Amniotic epithelial cell (primary cell): Measurements from ENCODE around the gene ANKS1B.
"Not testable (repeated sequence)": the region's sequence is repeated elsewhere in the genome, so short reads cannot be mapped to it uniquely, and the experiment has no call there.

ENCODE experiments used
- DNase-seq: peaks from one replicate; pipeline ENCODE4 v3.0.0-alpha.2; 2010; ENCODE audit warnings: low read depth

ANKS1B gene

DNA sequence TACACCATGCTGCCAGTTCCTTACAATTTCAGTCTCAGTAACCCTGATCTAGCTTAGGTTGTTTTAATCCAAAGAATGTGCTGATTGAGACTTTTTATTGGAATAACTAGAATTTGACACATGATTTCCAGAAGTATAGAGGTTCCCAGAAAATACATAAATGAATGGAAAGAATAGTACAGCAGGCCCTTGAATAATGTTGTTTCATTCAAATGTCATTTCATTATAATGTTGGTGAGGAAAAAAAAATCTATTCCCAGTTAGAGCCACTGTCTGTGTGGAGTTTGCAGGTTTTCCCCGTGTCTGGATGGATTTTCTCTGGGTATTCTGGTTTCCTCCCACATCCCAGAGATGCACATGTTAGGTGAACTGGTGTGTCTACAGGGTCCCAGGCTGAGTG, 610.7 kb downstream of the ANKS1B start:
- no peak for DNase-seq

DNA sequence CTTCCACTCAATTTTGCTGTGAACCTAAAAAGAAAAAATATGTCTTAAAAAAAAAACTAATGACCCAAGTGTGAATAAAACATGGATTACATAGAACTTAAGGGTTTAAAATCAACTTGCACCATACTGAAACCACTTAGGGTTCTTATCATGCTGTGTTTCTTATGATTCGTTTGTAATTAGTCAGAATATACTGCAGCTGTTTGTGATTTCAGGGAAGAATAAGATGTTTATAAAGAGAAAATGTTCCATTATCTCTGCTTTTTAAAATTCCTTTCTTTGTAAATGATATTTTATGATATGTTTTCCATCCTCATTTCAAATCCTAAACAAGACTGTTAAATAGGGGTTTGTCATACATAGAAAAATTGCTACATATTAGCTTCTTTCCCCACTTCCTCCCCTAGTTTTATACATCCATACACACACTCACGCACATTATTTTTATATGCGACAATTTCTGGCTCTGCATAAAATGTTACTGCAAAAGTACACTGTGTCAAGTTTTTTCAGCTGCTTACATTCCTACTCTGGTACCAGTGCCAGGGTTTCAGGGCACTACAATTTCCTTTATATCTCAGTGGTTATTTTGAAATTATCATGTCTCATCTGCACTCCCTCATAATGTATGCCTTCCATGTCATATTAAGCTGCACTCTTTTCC, 612.3 kb downstream of the ANKS1B start:
- DNase-seq: no peak

DNA sequence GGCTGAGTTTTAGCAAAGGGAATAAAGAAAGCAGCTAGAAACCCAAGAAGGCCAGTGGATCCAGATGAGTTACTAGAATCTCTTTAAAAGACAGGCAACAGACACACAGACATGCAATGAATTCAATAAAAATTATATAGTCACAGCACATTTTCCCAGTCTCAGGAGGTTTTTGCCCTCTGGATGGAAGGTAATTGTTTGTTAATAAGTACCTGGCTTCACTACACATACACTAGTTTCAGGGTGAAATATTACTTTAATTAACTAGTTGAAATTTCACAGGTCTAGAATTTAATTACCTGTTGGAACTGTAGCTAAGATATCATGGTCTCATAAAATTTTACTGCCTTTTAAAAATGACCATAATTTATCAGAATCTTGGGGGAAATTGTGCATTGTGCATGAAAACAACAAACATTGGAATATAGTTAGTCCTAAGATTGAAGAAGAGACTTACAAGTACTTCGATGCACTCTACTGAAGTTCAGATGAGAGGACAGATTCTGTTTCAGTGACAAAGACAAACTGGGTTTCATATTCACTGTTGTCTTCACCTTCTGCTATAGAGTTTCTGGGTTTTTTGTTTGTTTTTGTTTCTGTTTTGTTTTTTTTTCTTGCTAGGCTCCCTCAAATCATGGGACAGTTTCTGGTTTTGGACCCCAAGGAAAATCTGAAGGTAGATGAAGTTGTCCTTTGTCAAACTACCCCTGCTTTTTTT, 614.2 kb downstream of the ANKS1B start:
- DNase-seq: no peak

DNA sequence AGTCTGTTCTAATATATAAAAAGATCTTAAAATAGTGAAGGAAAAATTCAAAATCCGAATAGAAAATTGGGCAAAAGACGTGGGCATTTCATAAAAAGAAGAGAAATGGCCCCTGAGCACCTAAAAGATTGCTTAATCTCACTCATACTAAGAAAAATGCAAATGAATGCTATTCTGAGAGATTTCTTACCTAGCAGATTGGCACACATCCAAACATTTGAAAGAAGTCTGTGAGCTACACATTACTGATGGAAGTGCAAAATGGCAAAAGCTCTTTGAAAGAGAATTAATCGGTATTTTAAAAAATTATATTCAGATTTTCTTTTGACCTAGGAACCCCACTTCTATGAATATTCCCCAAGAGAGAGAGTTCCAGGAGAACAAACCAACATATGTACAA, 617.6 kb downstream of the ANKS1B start:
- DNase-seq: no peak

DNA sequence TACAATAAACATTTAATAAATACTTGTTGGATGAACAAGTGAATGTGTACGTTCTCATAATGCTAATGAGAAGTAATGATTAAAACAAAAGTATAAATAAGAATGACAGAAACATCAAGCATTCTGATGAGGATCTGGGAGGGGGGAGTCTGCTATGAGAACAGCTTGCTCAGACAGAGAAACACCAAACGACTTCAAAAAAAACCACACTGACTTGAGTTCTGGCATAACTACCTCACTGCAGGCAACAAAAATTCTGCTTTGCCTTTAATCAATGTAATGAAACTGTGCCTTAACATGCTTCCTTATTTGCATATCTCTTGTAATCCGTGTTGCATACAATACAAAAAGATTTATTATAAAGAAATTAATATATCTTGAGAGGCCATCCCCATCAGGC, 632.5 kb downstream of the ANKS1B start:
- DNase-seq: no peak

DNA sequence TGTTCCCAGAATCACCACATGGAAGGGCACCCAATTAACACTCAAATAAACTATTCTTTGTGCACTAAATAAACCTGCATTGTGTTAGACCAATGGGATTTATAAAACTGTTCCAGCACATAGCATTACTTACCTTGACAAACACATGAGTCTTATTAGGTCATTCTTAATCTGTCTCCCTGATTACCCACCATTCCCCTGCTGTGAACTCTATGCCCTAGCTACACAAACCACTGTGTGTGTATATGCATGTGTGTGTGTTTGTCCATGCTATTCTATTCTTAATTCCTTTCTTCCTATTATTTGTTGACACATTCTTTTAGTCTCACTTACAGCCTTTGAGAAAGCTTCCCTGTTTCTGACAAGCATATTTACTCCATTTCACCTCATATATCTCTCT, 640.8 kb downstream of the ANKS1B start:
- DNase-seq: no peak

DNA sequence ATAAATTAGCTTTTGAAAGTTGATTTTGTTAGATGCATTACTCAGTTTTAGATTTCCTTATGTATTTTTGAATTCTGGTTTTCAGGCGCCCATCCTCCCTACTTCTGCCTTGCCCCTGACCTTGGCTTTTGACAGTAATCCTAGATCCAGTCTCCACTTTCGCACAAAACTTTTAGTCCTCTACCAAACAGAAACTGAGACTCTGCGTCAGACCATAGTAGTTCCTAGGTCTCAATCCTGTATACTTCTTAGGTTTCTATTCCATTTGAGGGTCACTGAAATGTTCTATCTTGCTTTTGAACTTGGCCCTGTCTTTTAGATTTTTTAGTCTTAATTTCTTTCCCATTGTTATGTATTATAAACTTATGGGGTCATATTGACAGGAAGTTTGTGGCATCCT, 645.1 kb downstream of the ANKS1B start:
- DNase-seq: no peak

DNA sequence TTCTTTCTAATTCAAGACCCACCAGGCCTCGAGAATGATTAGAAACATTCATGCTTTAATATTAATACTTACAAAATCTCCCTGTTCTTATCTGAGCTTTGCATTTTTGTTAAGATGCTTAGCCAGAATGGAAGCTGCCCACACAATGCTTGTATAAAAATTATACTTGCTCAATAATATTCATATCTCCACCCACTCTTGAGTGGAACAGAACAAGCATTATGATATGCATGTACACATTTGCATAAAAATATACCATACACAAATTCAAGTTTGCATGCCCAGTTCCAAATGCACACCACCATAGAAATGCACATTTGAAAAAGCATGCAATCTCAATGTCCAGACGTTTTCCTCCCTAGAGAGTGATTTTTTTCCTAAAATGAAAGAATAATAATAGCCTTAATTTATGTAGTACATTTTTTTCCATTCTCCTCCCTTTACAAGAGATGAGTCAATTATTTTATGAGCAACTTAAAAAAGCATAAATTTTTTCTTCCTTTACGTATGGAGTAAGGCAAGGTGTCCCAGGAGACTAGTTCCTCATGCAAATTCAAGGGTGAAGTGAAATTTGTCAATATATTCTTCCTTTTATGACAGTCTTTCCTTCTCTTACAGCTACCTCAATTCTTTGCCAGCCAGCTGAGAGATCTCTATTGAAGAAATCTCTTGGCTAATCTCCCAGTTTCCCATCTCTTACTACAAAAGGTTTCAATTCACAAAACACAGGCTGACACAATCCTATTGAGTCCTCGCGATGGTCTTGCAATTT, 650.3 kb downstream of the ANKS1B start:
- DNase-seq: no peak

DNA sequence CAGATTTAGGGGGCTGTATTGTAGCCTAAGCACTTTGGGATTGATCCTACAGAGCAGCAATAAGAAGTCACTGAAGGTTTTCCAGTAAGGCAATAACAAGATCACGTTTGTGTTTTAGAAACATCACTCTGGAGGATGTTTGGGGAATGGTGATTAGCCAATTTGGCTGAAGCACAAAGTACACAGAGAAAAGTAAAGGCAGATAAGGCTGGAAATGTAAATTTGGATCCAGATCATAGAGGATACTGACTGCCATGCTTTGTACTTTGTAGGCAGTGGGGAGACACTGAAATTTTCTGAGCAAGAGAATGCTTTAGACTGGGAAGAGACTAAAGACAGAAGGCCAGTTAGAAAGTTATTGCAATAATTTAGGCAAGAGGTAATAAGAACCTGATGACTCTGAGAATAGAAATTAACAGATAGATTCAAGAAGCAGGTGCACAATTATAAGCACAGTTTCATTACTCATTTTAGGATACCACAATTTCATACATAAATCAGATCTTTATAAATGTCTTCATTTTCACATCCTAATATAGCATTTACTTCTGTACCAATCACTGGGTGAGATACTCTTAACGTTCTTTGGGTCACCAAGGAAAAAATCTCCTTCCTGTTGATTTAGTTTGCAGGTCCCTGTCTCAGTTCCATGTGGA, 651.7 kb downstream of the ANKS1B start:
- no peak for DNase-seq

DNA sequence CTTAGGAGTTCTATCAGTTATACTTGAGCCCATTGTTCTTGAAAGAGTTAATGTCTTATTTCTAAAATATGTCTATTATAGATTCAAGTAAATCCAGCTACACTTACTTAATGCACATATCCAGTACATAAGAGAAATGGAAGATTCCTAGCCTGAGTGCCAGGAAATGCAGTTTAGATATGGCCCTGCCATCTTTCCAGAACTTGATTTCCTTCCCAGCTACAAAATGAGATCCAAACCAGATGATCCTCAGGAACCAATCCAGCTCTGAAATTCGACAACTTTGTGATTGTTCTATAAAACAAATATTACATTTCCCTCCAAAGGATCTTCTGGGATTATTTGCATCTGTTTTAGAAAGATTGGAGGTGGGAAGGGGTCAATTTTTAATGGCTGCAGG, 654.5 kb downstream of the ANKS1B start:
- DNase-seq: no peak

DNA sequence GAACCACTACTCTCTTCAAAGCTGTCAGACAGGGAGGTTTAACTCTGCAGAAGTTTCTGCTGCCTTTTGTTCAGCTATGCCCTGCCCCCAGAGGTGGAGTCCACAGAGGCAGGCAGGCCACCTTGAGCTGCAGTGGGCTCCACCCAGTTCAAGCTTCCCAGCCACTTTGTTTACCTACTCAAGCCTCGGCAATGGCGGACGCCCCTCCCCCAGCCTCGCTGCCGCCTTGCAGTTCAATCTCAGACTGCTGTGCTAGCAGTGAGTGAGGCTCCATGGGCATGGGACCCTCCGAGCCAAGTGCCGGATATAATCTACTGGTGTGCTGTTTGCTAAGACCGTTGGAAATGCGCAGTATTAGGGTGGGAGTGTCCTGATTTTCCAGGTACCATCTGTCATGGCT, 663.5 kb downstream of the ANKS1B start:
- DNase-seq: not testable (repeated sequence)

DNA sequence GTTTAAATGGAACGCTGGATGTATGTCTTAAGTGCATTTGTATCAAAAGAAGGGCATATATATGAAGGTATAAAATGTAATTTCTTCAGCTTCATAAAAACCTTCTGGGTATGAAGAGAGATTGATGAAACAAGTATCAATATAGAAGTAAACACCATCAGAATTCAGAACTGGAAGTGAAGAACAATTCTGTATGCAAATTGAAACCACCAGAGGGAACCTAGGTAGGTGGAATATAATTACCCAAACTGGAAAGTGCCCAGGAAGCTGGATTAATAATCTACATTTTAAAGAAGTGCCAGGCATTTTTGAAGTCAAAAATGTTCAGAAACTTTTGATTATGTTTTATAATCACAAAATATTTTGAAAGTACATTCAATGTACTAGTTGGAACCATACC, 673.4 kb downstream of the ANKS1B start:
- DNase-seq: no peak

DNA sequence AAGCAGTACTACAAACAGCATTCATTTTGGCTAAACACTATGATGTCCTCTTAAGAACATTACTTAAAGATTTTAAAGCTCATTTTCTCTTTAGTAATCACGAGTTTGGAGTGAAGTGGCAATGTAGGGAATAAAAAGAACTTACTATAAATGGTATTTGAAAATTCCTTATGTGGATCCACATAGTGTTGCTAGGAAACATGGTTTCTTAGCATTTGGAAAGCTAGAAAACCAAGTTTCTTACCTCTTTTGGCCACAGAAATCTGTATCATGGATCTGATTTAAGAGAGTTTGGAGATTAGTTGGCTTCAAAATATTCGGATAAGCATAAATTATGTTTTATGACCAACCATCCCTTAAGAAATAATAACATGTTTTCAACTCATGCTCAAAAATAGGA, 674.9 kb downstream of the ANKS1B start:
- no peak for DNase-seq

DNA sequence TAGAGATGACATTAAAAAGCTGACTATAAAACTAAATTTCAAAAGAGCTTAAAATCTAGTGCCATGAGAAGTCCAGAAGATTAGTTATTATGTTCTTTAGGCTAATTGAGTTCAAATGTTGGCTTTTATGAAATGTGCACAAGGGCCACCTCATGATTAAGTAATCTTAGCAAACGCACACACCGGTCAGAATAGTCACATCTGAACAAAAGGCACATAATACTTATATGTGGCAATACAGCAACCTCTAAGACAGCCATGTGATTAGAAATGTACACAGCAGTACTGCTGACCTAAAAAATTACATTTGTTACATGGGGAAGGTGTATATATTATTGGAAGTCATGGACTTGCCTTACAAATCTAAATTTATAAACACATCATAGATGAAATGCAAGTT, 681.9 kb downstream of the ANKS1B start:
- no peak for DNase-seq

DNA sequence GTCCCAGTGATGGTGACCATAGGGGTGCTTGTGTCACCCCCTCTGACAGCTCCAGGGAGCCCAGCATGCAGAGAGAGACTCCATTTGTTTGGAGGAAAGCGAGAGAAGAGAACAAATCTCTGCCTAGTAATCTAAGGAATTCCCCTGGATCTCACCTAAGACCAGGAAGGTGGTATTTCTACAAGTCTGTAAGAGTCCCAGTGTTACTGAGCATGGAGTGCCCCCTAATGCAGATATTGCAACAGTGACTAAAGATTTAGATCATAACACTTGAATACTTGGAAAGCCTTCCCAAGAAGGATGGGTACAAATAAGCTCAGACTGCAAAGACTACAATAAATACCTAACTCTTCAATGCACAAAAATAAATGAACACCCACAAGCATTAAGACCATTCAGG, 697.6 kb downstream of the ANKS1B start:
- no peak for DNase-seq

DNA sequence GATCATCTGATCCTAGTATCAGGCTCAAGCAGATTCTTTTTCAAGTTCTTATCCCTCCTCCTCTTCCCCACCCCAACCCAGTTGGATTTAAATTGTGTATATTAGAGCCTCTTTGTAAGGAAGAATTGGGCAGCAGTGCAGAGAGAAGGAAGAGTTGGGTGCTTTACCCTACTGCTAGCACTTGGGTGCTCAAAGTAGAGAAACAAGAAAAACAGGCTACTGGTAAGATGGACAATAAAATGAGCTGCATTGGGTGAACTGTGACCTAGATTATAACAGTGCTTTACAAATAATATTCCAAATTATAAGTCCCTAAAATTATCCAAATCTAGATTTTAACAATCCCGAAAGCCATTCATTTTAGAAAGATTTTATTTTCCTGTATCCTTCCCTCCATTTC, 700.6 kb downstream of the ANKS1B start:
- no peak for DNase-seq

DNA sequence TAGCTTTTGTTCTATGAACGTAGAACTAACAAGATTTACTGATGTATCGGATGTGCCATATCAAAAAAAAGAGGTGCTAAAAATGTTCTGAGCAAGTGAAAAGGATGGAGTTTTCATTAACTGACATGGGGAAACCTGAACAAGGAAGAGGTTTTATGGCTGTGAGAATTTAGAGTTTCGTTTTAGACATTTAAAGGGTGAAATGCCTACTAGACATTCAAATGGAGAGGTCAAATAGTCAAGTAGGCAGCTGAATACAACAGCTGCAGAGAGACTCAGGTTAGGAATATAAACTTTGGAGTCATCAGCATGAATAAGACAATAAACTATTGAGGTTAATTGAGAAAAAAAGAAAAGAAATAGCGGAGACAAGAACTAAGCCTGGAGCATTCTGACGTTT, 702.1 kb downstream of the ANKS1B start:
- no peak for DNase-seq

DNA sequence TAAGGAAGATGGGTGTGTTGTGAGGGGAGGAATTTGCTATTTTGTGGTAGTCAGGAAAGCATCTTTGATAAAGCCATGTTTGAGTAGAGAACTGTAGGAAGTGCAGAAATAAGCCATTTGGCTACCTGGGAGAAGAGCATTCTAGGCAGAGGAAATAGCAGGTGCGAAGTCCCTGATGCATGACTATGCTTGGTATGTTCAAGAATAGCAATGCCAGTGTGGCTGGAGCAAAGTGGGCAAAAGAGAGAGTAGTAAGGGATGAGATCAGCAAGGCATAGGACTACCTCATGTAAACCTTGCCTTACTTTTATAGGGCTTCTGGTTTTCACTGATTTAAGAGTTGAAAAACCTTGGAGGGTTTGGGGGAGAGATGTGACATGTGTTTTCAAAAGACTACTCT, 702.6 kb downstream of the ANKS1B start:
- no peak for DNase-seq

DNA sequence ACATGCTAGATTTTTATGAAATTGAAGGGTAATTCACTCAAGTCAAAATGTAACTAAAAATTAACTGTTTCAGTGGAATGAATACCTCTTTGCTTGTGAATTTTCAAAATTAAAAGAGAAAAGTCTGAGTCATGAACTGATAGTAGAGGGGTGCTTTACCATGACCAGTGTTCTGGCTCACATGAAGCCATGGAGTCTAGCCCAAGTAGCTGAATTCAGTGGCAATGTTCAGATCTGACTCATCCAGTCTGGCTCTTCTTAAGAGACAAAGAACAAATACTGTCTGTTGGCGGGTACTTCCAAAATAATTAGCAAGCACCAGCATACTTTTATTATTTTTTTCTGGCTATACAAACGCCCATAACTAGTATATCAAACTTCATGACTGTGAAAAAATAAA, 703.5 kb downstream of the ANKS1B start:
- no peak for DNase-seq

DNA sequence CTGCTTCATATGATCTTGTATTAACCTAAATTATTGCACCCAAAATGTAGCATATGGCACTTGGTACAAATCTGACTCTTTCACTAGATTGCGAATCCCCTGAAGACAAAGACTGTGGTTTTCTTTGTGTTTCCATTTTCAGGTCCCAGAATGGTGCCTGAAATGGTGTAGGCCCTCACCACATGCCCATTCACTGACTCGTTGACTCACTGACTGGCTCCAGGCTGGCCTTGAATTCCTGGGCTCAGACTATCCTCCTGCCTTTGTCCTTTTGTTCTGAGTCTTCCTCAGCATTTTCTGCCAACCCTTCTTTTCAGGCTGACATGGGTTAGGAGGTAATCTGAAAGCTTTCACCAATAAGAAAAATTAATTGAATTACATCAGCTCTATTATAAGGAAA, 705.8 kb downstream of the ANKS1B start:
- no peak for DNase-seq

DNA sequence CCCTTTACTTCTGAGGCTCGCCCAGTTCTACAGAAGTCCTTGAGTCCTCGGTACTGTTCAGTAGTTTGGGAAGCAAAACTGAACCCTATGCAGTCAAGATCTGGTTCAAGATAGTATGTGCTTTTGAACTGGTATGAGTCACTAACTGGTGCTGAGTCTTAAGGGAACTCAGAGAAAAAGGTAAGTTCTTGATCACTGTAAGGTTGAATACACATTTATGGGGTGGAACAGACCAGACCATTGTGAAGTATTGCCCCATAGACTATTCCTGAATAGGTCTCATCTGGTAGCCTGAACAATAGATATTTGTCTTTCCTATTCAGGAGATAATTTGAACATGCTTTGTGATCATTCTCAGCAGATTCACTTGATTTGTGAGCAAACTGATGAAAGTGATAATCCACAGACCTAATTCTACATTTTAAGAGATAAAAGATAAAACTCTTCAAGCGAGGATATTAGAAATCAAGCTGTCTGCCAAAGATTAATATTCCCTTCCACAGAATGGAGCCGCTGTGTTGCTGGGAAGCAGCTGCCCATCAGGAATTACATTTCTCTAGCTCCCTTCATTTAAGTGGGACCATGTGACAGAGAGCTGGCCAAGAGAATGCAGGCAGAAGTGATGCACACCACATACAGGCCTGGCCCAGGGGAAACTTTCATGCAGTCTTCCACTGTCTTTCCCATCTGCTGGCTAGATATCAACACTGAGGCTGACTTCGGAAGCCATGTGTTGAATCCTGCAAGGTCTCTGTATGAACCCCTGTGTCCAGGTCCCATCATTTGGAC, 707.0 kb downstream of the ANKS1B start:
- DNase-seq: no peak

DNA sequence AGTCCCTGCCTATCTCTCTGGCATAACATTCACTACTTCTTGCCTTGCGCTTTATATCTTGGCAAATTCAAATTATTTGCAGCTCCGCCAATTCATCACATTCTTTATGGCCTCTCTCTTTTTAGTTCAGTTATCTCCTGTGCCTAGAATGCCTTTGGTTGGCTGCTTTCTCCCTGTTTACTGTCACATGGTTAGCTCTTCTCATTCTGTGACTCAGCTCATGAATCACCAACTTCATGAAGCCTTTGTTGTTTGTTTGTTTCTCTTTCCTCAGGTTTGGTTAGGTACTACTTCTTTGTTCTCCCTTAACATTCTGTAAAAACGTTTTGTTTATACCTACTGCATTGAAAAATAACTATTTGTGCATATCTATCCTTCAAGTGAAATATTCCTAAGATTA, 713.7 kb downstream of the ANKS1B start:
- DNase-seq: no peak
